Omental fat pad (tissue), 4 donors: ENCODE data around the gene TACC2. TPM values are rescaled to one million over a fixed set of nuclear protein-coding genes. Genes with fewer than 3 reads are reported as not detected.

Source experiments
- ATAC-seq: fragments of 150-250 bp; one replicate; pipeline ENCODE4 v1.9.1; 2016; ENCODE audit warnings: mild to moderate bottlenecking, moderate library complexity; ENCODE audit not compliant: low FRiP score
- DNase-seq: peaks from one replicate; pipeline ENCODE4 v3.0.0-alpha.2; 2019; ENCODE audit warnings: low spot score
- CTCF ChIP-seq, 3 donors: fragments of 450-650 bp; IDR thresholded peaks; one replicate each; pipeline ENCODE4 v1.5.1; 2016 to 2017; ENCODE audit warnings: antibody characterized with exemption in 3 of 3, mild to moderate bottlenecking in 3 of 3, moderate library complexity in 2 of 3
- total RNA-seq, 4 donors: library from RNA; depleted of rRNA; stranded (reverse); fragments of >200 nt; gene quantifications; one replicate each; pipeline ENCODE4 v1.1.0, GENCODE V29; 2016

Gene TACC2
- total RNA-seq, 4 donors from 2014 or later: 23.8 to 33.6 (median 29.4) TPM

GRCh38 chr10:122170802-122171201 is 181.8 kb downstream of the TACC2 start:
- ATAC-seq (no peak), DNase-seq (no peak)
- TF ChIP-seq CTCF (IDR thresholded peaks at IDR 0.05): no peak

GRCh38 chr10:122171302-122172075 is 182.5 kb downstream of the TACC2 start:
- DNase-seq (no peak), ATAC-seq (no peak)
- no peak for TF ChIP-seq CTCF (IDR thresholded peaks at IDR 0.05)

GRCh38 chr10:122172361-122173008 is 183.5 kb downstream of the TACC2 start:
- no peak for TF ChIP-seq CTCF (IDR thresholded peaks at IDR 0.05)
- ATAC-seq: no peak
- no peak for DNase-seq

GRCh38 chr10:122173337-122173736 is 184.4 kb downstream of the TACC2 start:
- DNase-seq: no peak
- no peak for TF ChIP-seq CTCF (IDR thresholded peaks at IDR 0.05)
- ATAC-seq: no peak

GRCh38 chr10:122173766-122174435 is 184.9 kb downstream of the TACC2 start:
- DNase-seq (no peak), ATAC-seq (no peak)
- TF ChIP-seq CTCF (IDR thresholded peaks at IDR 0.05): no peak

- DNase-seq (no peak), ATAC-seq (no peak)
- TF ChIP-seq CTCF (IDR thresholded peaks at IDR 0.05): no peak
Observed at GRCh38 chr10:122176232-122177213, 187.6 kb downstream of the TACC2 start.
